ENCODE measurements around the gene FAM171A1.
"Not testable (repeated sequence)": the region's sequence is repeated elsewhere in the genome, so short reads cannot be mapped to it uniquely, and the experiment has no call there.

Gene FAM171A1

DNA sequence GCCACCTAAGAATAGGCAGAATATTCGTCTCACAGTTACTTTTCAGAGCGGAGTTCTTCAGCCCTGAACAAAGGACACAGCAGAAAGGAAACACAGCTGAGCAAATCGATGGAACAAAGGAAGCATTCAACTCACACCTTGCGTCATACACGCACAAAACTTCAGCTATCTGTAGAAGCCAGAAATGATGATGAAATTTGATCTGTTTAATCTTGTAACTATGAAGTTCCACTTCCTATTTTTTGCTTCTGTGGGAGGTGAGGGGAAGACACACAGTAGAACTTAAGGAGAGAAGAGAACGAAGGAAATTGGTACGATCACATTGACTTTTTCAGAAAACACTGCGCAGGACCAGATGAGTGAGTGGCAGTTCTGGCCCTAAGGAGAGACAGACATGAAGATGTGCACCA lies 26.2 kb downstream of the FAM171A1 start:
- no peak for DNase-seq (ENCODE audit: low read depth in 2 of 2)

- no peak for DNase-seq (ENCODE audit: low read depth in 2 of 2)
Observed at GRCh38 chr10:15344256-15344875, 26.7 kb downstream of the FAM171A1 start.

GRCh38 chr10:15342970-15343369 lies 28.1 kb downstream of the FAM171A1 start:
- DNase-seq (ENCODE audit: low read depth in 2 of 2), result no peak

DNA sequence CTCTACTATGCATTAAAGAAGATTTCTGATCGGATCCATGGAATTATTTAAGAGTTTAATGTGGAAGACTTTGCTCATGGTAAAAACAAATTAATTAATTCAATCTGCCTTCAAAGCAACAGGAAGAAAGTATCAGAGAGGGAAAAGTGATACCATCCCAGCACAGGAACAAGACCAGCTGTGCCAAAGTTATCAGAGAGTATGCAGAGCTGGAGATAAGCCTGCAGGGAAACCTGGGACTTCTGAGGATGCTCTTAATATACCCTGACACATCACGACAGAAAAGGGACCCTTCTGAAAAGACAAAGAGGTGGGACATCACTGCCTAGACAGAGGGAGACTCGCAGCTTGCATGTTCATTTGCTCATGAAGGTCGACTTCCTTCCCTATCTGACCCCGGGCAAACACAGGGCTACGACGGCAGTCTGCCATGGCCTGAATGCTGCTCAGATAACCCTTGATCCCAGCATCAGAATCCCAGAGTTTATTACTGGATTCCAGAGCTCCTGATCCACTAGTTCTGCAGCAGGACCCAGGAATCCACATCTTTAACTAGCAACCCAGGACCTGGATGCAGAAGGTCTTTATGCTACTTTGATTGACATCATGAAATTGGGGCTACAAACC lies 29.5 kb downstream of the FAM171A1 start:
- no peak for DNase-seq (ENCODE audit: low read depth in 2 of 2)

DNA sequence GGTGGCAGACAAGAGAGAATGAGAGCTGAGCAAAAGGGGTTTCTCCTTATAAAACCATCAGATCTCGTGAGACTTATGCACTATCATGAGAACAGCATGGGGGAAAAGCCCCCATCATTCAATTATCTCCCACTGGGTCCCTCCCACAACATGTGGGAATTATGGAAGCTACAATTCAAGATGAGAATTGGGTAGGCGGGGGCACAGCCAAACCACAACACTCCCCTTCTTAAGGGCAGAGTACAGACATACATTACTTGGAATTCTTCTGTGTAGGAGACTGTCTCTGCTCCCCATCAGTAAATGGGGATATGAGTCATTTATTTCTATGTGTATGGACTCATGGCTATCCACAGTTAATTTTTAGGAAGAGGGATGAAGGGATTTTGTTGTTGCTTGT lies 31.2 kb downstream of the FAM171A1 start:
- no peak for DNase-seq (ENCODE audit: low read depth in 2 of 2)

DNA sequence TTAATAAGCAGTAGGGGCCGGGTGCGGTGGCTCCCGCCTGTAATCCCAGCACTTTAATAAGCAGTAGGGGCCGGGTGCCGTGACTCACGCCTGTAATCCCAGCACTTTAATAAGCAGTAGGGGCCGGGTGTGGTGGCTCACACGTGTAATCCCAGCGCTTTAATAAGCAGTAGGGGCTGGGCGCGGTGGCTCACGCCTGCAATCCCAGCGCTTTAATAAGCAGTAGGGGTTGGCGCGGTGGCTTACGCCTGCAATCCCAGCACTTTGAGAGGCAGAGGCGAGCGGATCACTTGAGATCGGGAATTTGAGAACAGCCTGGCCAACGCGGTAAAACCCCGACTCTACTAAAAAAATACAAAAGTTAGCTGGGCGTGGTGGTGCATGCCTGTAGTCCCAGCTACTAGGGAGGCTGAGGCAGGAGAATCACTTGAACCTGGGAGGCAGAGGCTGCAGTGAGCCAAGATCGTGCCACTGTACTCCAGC lies 33.6 kb downstream of the FAM171A1 start:
- not testable (repeated sequence) for DNase-seq (ENCODE audit: low read depth in 2 of 2)

- no peak for DNase-seq (ENCODE audit: low read depth in 2 of 2)
Observed at GRCh38 chr10:15336211-15336610, 34.9 kb downstream of the FAM171A1 start.

- no peak for DNase-seq (ENCODE audit: low read depth in 2 of 2)
Observed at GRCh38 chr10:15335508-15335907, 35.6 kb downstream of the FAM171A1 start.

DNA sequence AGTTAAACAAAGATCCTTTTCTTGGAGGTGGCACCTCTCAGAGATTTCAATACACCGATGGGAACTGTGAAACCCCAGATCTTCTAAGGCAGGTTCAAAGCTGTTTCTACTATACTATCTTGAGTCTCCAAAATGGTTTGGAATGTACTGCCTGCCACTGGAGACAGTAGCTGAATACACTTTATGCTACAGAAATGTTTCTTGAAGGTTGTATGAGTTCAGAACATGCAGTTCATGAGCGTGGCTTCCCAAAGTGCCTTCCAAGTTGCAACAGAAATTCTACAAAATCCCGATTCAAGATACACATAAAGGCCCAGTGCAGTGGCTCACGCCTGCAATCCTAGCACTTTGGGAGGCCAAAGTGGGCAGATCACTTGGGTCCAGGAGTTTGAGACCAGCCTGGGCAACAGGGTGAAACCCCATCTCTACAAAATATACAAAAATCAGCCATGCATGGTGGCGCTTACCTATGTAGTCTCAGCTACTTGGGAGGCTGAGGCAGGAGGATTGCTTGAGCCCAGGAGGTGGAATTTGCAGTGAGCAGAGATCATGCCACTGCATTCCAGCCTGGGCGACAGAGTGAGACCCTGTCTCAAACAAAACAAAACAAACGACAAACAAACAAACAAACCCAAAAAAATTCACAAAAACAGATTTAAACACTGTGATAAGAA lies 36.3 kb downstream of the FAM171A1 start:
- no peak for DNase-seq (ENCODE audit: low read depth in 2 of 2)

- DNase-seq (ENCODE audit: low read depth in 2 of 2), result no peak
Observed at GRCh38 chr10:15333909-15334649, 37.0 kb downstream of the FAM171A1 start.

DNA sequence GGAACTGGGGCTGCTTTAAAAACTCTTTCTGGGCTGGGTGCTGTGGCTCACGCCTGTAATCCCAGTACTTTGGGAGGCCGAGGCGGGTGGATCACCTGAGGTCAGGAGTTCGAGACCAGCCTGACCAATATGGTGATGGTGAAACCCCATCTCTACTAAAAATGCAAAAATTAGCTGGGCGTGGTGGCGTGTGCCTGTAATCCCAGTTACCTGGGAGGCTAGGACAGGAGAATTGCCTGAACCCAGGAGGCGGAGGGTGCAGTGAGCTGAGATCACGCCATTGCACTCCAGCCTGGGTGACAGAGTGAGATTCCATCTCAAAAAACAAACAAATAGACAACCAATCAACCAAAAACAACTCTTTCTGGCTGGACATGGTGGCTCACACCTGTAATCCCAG lies 37.9 kb downstream of the FAM171A1 start:
- not testable (repeated sequence) for DNase-seq (ENCODE audit: low read depth in 2 of 2)

GRCh38 chr10:15331461-15331860 lies 39.6 kb downstream of the FAM171A1 start:
- no peak for DNase-seq (ENCODE audit: low read depth in 2 of 2)

GRCh38 chr10:15329437-15329836 lies 41.7 kb downstream of the FAM171A1 start:
- DNase-seq (ENCODE audit: low read depth in 2 of 2), result no peak

DNA sequence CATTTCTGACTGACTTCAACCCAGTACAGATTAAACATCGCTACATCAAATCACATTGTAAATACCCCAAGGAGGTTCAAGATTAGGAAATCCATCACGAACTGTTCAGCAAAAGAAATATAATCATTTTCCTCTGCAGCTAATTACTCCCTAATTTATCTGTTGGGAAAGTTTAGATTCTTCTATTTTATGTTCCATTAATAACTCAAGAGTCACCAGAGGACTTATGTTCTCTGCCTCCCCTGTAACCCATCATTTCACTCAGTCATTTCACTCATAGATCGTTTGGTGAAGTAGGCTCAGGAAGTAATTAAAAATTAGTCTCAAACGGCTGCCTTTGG lies 45.2 kb downstream of the FAM171A1 start:
- no peak for DNase-seq (ENCODE audit: low read depth in 2 of 2)

DNA sequence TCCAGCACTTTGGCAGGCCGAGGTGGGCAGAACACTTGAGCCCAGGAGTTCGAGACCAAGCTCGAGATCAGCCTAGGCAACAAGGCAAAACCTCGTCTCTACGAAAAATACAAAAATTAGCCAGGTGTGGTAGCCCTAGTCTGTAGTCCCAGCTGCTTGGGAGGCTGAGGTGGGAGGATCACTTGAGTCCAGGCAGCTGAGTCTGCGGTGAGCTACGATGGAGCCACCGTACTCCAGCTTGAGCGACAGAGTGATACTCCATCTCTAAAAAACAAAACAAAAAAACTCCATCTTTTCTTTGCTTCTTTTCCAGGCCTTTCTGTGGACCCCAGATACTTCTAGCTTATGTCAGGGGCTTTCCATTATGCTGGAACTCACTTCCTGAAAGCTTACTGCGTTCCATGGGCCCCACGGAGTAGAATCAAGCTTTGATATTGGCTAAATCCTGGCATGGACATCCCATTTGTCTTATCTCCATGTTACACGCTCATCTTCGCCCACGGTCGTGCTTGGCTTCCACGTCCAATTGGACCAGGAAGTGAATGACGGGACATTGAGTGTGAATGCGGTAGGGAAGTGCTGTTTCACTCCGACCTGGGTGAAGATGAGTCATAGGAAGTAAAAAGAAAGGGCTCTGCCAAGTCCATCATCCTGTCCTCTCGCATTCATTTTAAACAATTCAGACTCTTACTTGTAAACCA lies 45.7 kb downstream of the FAM171A1 start:
- no peak for DNase-seq (ENCODE audit: low read depth in 2 of 2)

- DNase-seq (ENCODE audit: low read depth in 2 of 2), result no peak
Observed at GRCh38 chr10:15324611-15325010, 46.5 kb downstream of the FAM171A1 start.

- DNase-seq (ENCODE audit: low read depth in 2 of 2), result no peak
Observed at GRCh38 chr10:15324113-15324512, 47.0 kb downstream of the FAM171A1 start.

- DNase-seq (ENCODE audit: low read depth in 2 of 2), result no peak
Observed at GRCh38 chr10:15322356-15322755, 48.7 kb downstream of the FAM171A1 start.

DNA sequence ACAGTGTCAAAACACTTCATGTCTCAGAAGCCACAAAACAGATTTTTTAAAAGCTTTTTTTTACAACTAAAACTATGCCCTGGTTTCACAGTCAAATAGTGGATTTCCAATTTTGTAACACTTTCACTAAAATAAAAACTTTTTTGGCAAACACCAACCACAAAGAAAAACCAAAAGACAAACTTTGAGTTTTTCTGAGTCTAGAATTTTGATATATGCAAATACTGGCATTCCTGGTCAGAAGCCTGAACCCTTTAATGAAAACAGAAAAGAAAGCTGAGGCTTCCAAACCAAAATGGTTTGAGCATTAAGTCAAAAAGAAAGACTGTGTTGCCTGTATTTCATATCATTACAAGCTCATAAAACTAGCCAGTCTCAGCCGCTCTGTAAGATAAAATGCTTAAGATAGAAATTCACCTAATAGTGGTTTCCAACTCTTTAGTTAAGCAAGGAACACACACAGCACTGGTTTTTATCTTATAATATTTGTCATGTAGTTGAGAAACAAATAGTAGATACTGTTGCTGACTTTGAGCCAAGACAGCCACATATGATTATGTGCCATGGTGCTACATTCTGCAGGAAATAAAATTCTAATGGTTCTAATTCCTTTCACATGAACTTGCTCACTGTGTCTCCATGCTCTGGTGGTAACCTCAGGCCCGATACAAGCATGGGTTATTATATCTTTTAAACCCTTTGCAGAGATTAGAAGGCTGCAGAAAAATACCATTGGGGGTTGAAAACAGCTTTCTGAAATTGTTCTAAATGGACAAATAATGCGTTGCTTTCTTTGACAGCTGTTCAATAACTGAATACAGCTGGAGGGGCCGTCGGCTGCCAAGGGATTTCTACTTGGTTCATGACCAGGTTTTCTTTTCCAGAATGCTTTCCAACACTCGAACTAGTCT lies 49.4 kb downstream of the FAM171A1 start:
- DNase-seq (ENCODE audit: low read depth in 2 of 2), result no peak

GRCh38 chr10:15320522-15321203 lies 50.4 kb downstream of the FAM171A1 start:
- no peak for DNase-seq (ENCODE audit: low read depth in 2 of 2)

Measured in stimulated activated CD8-positive, alpha-beta memory T cell treated with anti-CD3 and anti-CD28 coated beads, Interleukin-7, amount 100 ng/mL, for 4 hours (primary cell).